NCI-H460 (cell line): Measurements from ENCODE around the gene FSIP1. TPM values are rescaled to one million over a fixed set of nuclear protein-coding genes. Genes with fewer than 3 reads are reported as not detected.
"Not testable (repeated sequence)": the region's sequence is repeated elsewhere in the genome, so short reads cannot be mapped to it uniquely, and the experiment has no call there.

ENCODE experiments used
- DNase-seq: peaks from one replicate; pipeline ENCODE4 v3.0.0-alpha.2; 2016; ENCODE audit warnings: low read depth; ENCODE audit errors: extremely low read depth
- polyA plus RNA-seq: library from polyadenylated mRNA; depleted of rRNA; stranded (reverse); fragments of >200 nt; gene quantifications from 2 replicates; pipeline ENCODE4 v1.2.3, GENCODE V29; 2014; cell fraction: nucleus; rRNA removed
- total RNA-seq: library from RNA; depleted of rRNA; stranded (reverse); fragments of >200 nt; shearing (Covaris generic); gene quantifications from 2 replicates; pipeline ENCODE4 v1.2.3, GENCODE V29; 2014; rRNA removed

FSIP1 gene
- 0.40 and 0.52 TPM in 2 replicates for total RNA-seq
- polyA plus RNA-seq, result 0.12 and 0.38 TPM in 2 replicates

- DNase-seq, result peak; percentile 94
Measured at GRCh38 chr15:39782441-39783138, at the start of gene FSIP1. Gene FSIP1 (minus strand): TSS chr15:39782841. CDS start chr15:39776524, 6,317 bp downstream.

- no peak for DNase-seq
Measured at GRCh38 chr15:39830166-39830565, 47.5 kb upstream of the FSIP1 start.

- DNase-seq, result no peak
Measured at GRCh38 chr15:39828374-39828931, 45.8 kb upstream of the FSIP1 start.

- DNase-seq, result no peak
Measured at GRCh38 chr15:39826975-39827374, 44.3 kb upstream of the FSIP1 start.

- no peak for DNase-seq
Measured at GRCh38 chr15:39823634-39824033, 41.0 kb upstream of the FSIP1 start.

GRCh38 chr15:39820050-39820602 is 37.5 kb upstream of the FSIP1 start:
- no peak for DNase-seq

- no peak for DNase-seq
Measured at GRCh38 chr15:39819533-39819932, 36.9 kb upstream of the FSIP1 start.

- DNase-seq, result no peak
Measured at GRCh38 chr15:39817892-39818291, 35.3 kb upstream of the FSIP1 start.

- no peak for DNase-seq
Measured at GRCh38 chr15:39814489-39814888, 31.8 kb upstream of the FSIP1 start.

- DNase-seq, result not testable (repeated sequence)
Measured at GRCh38 chr15:39812651-39813050, 30.0 kb upstream of the FSIP1 start.

GRCh38 chr15:39808909-39809308 is 26.3 kb upstream of the FSIP1 start:
- no peak for DNase-seq

GRCh38 chr15:39807791-39808190 is 25.1 kb upstream of the FSIP1 start:
- DNase-seq, result no peak

- DNase-seq, result no peak
Measured at GRCh38 chr15:39804026-39804425, 21.4 kb upstream of the FSIP1 start.

GRCh38 chr15:39803016-39803415 is 20.4 kb upstream of the FSIP1 start:
- DNase-seq, result no peak

GRCh38 chr15:39801641-39802309 is 19.1 kb upstream of the FSIP1 start:
- DNase-seq, result peak; percentile 31

- no peak for DNase-seq
Measured at GRCh38 chr15:39799552-39800011, 16.9 kb upstream of the FSIP1 start.

GRCh38 chr15:39798382-39798781 is 15.7 kb upstream of the FSIP1 start:
- no peak for DNase-seq

- DNase-seq, result no peak
Measured at GRCh38 chr15:39797407-39797806, 14.8 kb upstream of the FSIP1 start.

GRCh38 chr15:39796601-39797000 is 14.0 kb upstream of the FSIP1 start:
- no peak for DNase-seq

- no peak for DNase-seq
Measured at GRCh38 chr15:39795486-39795885, 12.8 kb upstream of the FSIP1 start.

GRCh38 chr15:39794954-39795353 is 12.3 kb upstream of the FSIP1 start:
- DNase-seq, result no peak
